ENCODE measurements around the gene BNC1. TPM values are rescaled to one million over a fixed set of nuclear protein-coding genes. Genes with fewer than 3 reads are reported as not detected.

BNC1 gene
- total and polyA plus RNA-seq, 4 donors: 0.07 to 0.17 (median 0.14) TPM; not detected in 1

DNA sequence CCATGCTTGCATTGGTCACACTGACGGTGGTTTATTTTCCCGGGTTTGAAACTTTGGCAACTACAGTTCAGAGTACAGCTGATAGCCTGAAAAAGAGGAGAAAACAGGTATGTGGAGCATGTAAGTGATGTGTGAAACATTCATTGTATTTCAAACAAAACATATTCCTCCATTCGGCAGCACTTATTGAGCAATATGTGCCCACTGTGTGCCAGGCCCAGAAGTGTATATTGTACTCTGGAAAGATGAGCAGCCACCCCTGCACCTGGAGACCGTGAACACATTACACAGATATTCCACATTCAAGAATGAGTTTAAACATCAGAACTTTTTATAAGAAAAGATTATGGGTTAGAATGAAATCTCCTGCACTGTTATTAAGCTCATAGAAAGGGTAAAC lies 16.3 kb downstream of the BNC1 start:
- Histone ChIP-seq H3K27me3 (ENCODE audit: control insufficient read depth in 4 of 4, insufficient read depth in 4 of 4, low read length in 3 of 4) (no peaks in the 10 kb centered on the region), H3K9ac (ENCODE audit: low read depth in 1 of 2, low read length in 2 of 2) (no peak overlapping the region), H3K4me3 (ENCODE audit: low read depth in 1 of 3, low read length in 3 of 3) (no peak overlapping the region), H3K4me1 (ENCODE audit: control insufficient read depth in 4 of 4, insufficient read depth in 4 of 4, low read length in 3 of 4) (no peaks in the 10 kb centered on the region), H3K36me3 (ENCODE audit: control insufficient read depth in 4 of 4, insufficient read depth in 3 of 4, low read depth in 1 of 4, low read length in 3 of 4) (no peaks in the 10 kb centered on the region), H3K27ac (ENCODE audit: low read depth in 1 of 2, low read length in 2 of 2) (no peak overlapping the region), H3K9me3 (ENCODE audit: control insufficient read depth in 4 of 4, low read length in 3 of 4) (no peaks in the 10 kb centered on the region)
- no peak for DNase-seq (ENCODE audit: low spot score)
- TF ChIP-seq, protein P1, sequence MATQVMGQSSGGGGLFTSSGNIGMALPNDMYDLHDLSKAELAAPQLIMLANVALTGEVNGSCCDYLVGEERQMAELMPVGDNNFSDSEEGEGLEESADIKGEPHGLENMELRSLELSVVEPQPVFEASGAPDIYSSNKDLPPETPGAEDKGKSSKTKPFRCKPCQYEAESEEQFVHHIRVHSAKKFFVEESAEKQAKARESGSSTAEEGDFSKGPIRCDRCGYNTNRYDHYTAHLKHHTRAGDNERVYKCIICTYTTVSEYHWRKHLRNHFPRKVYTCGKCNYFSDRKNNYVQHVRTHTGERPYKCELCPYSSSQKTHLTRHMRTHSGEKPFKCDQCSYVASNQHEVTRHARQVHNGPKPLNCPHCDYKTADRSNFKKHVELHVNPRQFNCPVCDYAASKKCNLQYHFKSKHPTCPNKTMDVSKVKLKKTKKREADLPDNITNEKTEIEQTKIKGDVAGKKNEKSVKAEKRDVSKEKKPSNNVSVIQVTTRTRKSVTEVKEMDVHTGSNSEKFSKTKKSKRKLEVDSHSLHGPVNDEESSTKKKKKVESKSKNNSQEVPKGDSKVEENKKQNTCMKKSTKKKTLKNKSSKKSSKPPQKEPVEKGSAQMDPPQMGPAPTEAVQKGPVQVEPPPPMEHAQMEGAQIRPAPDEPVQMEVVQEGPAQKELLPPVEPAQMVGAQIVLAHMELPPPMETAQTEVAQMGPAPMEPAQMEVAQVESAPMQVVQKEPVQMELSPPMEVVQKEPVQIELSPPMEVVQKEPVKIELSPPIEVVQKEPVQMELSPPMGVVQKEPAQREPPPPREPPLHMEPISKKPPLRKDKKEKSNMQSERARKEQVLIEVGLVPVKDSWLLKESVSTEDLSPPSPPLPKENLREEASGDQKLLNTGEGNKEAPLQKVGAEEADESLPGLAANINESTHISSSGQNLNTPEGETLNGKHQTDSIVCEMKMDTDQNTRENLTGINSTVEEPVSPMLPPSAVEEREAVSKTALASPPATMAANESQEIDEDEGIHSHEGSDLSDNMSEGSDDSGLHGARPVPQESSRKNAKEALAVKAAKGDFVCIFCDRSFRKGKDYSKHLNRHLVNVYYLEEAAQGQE (IDR thresholded peaks at IDR 0.05): no peak
- TF ChIP-seq FOXA2 (IDR thresholded peaks at IDR 0.05) (no peak), JUND (IDR thresholded peaks at IDR 0.05) (no peak), YY1 (IDR thresholded peaks at IDR 0.05) (no peak), RXRA (IDR thresholded peaks at IDR 0.05) (no peak), EGR1 (IDR thresholded peaks at IDR 0.05; ENCODE audit: low read depth in 2 of 2) (no peak), FOXA1 (IDR thresholded peaks at IDR 0.05) (no peak), GABPA (IDR thresholded peaks at IDR 0.05 in 1 of 2, conservative IDR thresholded peaks at IDR 0.05 in 1 of 2) (no peak), HNF4G (IDR thresholded peaks at IDR 0.05) (no peak), TAF1 (conservative IDR thresholded peaks at IDR 0.05) (no peak), SP1 (IDR thresholded peaks at IDR 0.05) (no peak)
- TF ChIP-seq, protein P2, sequence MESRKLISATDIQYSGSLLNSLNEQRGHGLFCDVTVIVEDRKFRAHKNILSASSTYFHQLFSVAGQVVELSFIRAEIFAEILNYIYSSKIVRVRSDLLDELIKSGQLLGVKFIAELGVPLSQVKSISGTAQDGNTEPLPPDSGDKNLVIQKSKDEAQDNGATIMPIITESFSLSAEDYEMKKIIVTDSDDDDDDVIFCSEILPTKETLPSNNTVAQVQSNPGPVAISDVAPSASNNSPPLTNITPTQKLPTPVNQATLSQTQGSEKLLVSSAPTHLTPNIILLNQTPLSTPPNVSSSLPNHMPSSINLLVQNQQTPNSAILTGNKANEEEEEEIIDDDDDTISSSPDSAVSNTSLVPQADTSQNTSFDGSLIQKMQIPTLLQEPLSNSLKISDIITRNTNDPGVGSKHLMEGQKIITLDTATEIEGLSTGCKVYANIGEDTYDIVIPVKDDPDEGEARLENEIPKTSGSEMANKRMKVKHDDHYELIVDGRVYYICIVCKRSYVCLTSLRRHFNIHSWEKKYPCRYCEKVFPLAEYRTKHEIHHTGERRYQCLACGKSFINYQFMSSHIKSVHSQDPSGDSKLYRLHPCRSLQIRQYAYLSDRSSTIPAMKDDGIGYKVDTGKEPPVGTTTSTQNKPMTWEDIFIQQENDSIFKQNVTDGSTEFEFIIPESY (IDR thresholded peaks at IDR 0.05): no peak
- TF ChIP-seq, protein P3, sequence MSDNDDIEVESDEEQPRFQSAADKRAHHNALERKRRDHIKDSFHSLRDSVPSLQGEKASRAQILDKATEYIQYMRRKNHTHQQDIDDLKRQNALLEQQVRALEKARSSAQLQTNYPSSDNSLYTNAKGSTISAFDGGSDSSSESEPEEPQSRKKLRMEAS (IDR thresholded peaks at IDR 0.05): no peak
- WGBS: 78% methylated on average over 4 of the region's 4 CpGs

DNA sequence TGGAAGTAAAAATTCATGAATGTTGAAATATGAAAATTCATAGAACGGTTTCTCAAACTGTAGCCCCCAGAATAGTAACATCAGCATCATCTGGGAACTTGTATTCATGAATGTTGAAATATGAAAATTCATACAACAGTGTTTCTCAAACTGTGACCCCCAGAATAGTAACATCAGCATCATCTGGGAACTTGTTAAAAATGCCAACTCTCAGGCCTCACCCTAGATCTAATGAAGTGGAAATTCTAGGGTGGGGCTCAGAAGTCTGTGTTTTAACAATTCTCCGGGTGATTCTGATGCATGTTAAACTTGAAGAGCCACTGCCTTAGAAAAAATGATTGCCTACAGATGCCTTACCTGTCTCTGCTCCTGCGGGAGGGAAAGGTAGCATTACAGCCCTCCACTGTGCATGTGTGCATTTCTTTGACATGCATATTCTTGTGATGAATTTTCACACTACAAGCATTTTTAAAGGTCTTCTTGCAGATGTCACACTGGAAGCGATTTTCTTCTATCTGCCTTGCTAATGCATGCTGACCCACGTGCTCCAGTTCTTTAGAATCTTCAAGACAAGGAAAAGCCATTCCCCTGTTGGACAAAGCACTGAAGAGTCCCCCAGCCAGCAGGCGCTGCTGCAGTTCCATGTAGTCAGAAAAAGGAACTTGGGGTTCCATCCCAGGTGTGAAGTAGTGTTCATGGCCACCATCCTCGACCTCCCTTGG lies 21.7 kb downstream of the BNC1 start:
- no peaks in the 10 kb centered on the region for H3K4me1 ChIP-seq (ENCODE audit: control insufficient read depth in 4 of 4, insufficient read depth in 4 of 4, low read length in 3 of 4)
- H3K9ac ChIP-seq (ENCODE audit: low read depth in 1 of 2, low read length in 2 of 2): no peak overlapping the region
- no peaks in the 10 kb centered on the region for H3K36me3 ChIP-seq (ENCODE audit: control insufficient read depth in 4 of 4, insufficient read depth in 3 of 4, low read depth in 1 of 4, low read length in 3 of 4)
- H3K4me3 ChIP-seq (ENCODE audit: low read depth in 1 of 3, low read length in 3 of 3): no peak overlapping the region
- H3K27me3 ChIP-seq (ENCODE audit: control insufficient read depth in 4 of 4, insufficient read depth in 4 of 4, low read length in 3 of 4): no peaks in the 10 kb centered on the region
- WGBS: 75% methylated on average over 7 of the region's 7 CpGs
- DNase-seq (ENCODE audit: low spot score): no peak
- H3K9me3 ChIP-seq (ENCODE audit: control insufficient read depth in 4 of 4, low read length in 3 of 4): no peaks in the 10 kb centered on the region
- H3K27ac ChIP-seq (ENCODE audit: low read depth in 1 of 2, low read length in 2 of 2): no peak overlapping the region
- TF ChIP-seq, protein P3 (IDR thresholded peaks at IDR 0.05): no peak
- TF ChIP-seq TAF1 (conservative IDR thresholded peaks at IDR 0.05): no peak
- TF ChIP-seq, protein P4, sequence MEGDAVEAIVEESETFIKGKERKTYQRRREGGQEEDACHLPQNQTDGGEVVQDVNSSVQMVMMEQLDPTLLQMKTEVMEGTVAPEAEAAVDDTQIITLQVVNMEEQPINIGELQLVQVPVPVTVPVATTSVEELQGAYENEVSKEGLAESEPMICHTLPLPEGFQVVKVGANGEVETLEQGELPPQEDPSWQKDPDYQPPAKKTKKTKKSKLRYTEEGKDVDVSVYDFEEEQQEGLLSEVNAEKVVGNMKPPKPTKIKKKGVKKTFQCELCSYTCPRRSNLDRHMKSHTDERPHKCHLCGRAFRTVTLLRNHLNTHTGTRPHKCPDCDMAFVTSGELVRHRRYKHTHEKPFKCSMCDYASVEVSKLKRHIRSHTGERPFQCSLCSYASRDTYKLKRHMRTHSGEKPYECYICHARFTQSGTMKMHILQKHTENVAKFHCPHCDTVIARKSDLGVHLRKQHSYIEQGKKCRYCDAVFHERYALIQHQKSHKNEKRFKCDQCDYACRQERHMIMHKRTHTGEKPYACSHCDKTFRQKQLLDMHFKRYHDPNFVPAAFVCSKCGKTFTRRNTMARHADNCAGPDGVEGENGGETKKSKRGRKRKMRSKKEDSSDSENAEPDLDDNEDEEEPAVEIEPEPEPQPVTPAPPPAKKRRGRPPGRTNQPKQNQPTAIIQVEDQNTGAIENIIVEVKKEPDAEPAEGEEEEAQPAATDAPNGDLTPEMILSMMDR (IDR thresholded peaks at IDR 0.05; ENCODE audit: low read depth, low read length, missing input control): no peak
- no peak for TF ChIP-seq GABPA (IDR thresholded peaks at IDR 0.05 in 1 of 2, conservative IDR thresholded peaks at IDR 0.05 in 1 of 2)
- no peak for TF ChIP-seq FOXA2 (IDR thresholded peaks at IDR 0.05)
- no peak for TF ChIP-seq FOXA1 (IDR thresholded peaks at IDR 0.05)
- no peak for TF ChIP-seq SP1 (IDR thresholded peaks at IDR 0.05)
- TF ChIP-seq, protein P1 (IDR thresholded peaks at IDR 0.05): no peak
- no peak for TF ChIP-seq RXRA (IDR thresholded peaks at IDR 0.05)
- no peak for TF ChIP-seq EGR1 (IDR thresholded peaks at IDR 0.05; ENCODE audit: low read depth in 2 of 2)
- no peak for TF ChIP-seq NR2F2 (IDR thresholded peaks at IDR 0.05)
- no peak for TF ChIP-seq HNF4A (conservative IDR thresholded peaks at IDR 0.05)
- TF ChIP-seq, protein P2 (IDR thresholded peaks at IDR 0.05): no peak
- TF ChIP-seq JUND (IDR thresholded peaks at IDR 0.05): no peak
